ENCODE results near the gene SCNM1.

- TF ChIP-seq CTCF (IDR thresholded peaks at IDR 0.05; ENCODE audit: poor library complexity, severe bottlenecking) (no peak), POLR2AphosphoS5 (IDR thresholded peaks at IDR 0.05) (no peak), EZH2 (IDR thresholded peaks at IDR 0.05; ENCODE audit: borderline replicate concordance, insufficient read depth, low read length, poor library complexity, severe bottlenecking) (no peak), SMC3 (conservative IDR thresholded peaks at IDR 0.05; ENCODE audit: poor library complexity) (no peak), EP300 (conservative IDR thresholded peaks at IDR 0.05; ENCODE audit: poor library complexity, severe bottlenecking) (no peak)
Observed at GRCh38 chr1:151197863-151198253, 31.9 kb downstream of the SCNM1 start.

Measured in neural cell (in vitro differentiated cells).